ENCODE results near the gene OR2A7.
"Not testable (repeated sequence)": the region's sequence is repeated elsewhere in the genome, so short reads cannot be mapped to it uniquely, and the experiment has no call there.

Gene OR2A7

GRCh38 chr7:144252307-144252706 is 12.3 kb downstream of the OR2A7 start:
- not testable (repeated sequence) for DNase-seq (ENCODE audit: low spot score)

GRCh38 chr7:144247674-144248330 is 16.8 kb downstream of the OR2A7 start:
- DNase-seq (ENCODE audit: low spot score) = not testable (repeated sequence)

- DNase-seq (ENCODE audit: low spot score) = not testable (repeated sequence)
These were observed 17.6 kb downstream of the OR2A7 start for GRCh38 chr7:144246967-144247366.

GRCh38 chr7:144245372-144245771 is 19.2 kb downstream of the OR2A7 start:
- DNase-seq (ENCODE audit: low spot score) = not testable (repeated sequence)

- not testable (repeated sequence) for DNase-seq (ENCODE audit: low spot score)
These were observed 25.2 kb downstream of the OR2A7 start, which contains the start of gene OR2A42 for GRCh38 chr7:144239365-144239764. TSS of gene OR2A42 (minus strand) at chr7:144239605. CDS start at chr7:144232843, 6,762 bp downstream.

GRCh38 chr7:144238530-144239082 is 26.0 kb downstream of the OR2A7 start:
- DNase-seq (ENCODE audit: low spot score) = peak; percentile 11

GRCh38 chr7:144233039-144233438 is 31.6 kb downstream of the OR2A7 start:
- not testable (repeated sequence) for DNase-seq (ENCODE audit: low spot score)

- not testable (repeated sequence) for DNase-seq (ENCODE audit: low spot score)
These were observed 33.6 kb downstream of the OR2A7 start for GRCh38 chr7:144231027-144231426.

- not testable (repeated sequence) for DNase-seq (ENCODE audit: low spot score)
These were observed 35.8 kb downstream of the OR2A7 start for GRCh38 chr7:144228810-144229209.

- not testable (repeated sequence) for DNase-seq (ENCODE audit: low spot score)
These were observed 37.7 kb downstream of the OR2A7 start for GRCh38 chr7:144226866-144227265.

GRCh38 chr7:144223675-144224074 is 40.9 kb downstream of the OR2A7 start:
- not testable (repeated sequence) for DNase-seq (ENCODE audit: low spot score)

- not testable (repeated sequence) for DNase-seq (ENCODE audit: low spot score)
These were observed 44.1 kb downstream of the OR2A7 start for GRCh38 chr7:144220531-144220930.

GRCh38 chr7:144219149-144219548 is 45.4 kb downstream of the OR2A7 start:
- DNase-seq (ENCODE audit: low spot score) = not testable (repeated sequence)

- not testable (repeated sequence) for DNase-seq (ENCODE audit: low spot score)
These were observed 46.0 kb downstream of the OR2A7 start for GRCh38 chr7:144218581-144218980.

- DNase-seq (ENCODE audit: low spot score) = not testable (repeated sequence)
These were observed 47.4 kb downstream of the OR2A7 start for GRCh38 chr7:144217200-144217599.

Data from left forelimb (tissue), 1 donor.